GM19351 (cell line): ENCODE data around the gene RAC2.
"Not testable (repeated sequence)": the region's sequence is repeated elsewhere in the genome, so short reads cannot be mapped to it uniquely, and the experiment has no call there.

Source experiments
- ATAC-seq: cut with Tn5 transposase; IDR thresholded peaks from one replicate; pipeline ENCODE4 v1.9.1; 2021; ENCODE audit warnings: mild to moderate bottlenecking, moderate library complexity; ENCODE audit not compliant: unreplicated experiment

The RAC2 gene

DNA sequence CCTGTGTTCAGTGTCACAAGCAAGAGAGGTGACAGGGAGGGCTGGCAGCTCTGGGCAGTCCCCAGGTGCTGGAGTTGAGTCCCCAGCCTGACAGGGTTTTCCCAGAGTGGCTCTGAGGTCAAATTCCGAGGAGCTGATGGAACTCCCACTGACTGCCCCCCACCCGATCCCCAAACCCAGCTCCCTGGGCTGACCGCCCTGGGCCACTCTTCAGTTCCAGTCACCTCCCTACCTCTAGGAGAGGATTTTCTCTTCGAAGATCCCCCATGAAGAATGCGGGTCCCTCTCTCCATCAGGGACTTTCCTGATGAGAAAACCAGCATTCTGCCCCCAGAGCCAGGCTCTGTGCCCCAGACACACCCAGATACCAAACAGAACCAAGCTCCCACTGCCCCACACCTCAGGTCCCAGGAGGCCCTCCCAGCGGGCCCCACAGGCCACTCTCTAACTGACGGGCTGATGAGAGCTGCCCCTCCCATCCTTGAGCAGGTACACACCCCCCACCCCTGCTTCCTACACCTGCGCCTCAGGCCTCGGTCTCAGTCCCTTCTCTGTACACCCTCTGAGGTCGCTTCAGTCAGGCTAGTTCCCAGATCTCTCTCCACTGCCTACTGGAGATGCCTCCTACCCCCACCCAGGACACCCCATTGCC is 12.1 kb upstream of the RAC2 start:
- no peak for ATAC-seq

DNA sequence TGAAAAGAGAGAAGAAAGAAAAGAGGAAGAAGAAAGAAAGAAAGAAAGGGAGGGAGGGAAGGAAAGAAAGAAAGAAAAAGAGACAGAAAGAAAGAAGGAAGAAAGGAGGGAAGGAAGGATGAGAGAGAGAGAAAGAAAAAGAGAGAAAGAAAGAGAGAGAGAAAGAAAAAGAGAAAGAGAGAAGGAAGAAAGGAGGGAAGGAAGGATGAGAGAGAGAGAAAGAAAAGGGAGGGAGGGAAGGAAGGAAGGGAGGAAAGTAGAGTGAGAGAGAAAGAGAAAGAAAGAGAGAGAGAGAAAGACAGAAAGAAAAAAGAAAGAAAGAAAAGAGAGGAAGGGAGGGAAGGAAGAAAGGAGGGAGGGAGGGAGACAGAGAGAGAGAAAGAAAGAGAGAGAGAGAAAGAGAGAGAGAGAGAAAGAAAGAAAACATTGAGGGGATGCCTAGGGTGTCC is 11.5 kb upstream of the RAC2 start:
- no peak for ATAC-seq

DNA sequence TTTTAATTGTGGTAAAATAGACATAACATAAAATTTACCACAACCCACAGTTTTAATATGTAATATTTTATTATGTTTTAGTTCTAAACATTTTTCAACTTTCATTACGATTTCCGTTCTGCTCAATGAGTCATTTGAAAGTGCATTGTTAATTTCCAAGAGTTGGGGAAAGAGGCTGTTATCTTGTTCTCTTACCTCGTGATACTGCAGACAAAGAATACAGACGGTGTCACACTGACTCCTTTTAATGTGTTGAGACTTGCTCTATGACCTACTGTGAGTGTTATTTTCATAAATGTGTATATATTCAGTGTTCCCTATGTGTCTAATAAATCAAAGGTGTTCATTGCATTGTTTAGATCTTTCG is 10.8 kb upstream of the RAC2 start:
- no peak for ATAC-seq

DNA sequence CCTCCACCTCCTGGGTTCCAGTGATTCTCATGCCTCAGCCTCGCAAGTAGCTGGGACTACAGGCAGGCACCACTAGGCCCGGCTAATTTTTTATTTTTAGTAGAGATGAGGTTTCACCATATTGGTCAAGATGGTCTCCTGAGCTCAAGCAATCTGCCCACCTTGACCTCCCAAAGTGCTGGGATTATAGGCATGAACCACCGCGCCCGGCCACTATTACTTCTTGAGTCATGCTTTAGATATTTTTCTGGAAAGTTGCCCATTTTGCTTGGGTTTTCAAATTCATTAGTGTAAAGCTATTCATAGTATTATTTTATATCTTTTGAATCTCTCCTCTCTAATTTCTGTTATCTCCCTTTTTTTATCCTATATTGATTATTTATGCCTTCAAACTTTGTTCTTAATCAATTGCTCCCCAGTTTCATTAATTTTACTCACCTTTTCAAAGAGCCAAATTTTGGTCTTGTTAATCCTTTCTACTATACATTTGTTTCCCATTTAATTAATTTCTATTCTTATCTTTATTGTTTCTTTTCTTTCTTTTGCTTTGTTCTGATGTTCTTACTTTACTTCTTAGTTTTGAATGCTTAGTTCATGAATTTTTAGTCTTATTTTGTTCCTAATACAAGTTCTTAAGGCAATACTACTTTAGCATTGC is 10.3 kb upstream of the RAC2 start:
- no peak for ATAC-seq

DNA sequence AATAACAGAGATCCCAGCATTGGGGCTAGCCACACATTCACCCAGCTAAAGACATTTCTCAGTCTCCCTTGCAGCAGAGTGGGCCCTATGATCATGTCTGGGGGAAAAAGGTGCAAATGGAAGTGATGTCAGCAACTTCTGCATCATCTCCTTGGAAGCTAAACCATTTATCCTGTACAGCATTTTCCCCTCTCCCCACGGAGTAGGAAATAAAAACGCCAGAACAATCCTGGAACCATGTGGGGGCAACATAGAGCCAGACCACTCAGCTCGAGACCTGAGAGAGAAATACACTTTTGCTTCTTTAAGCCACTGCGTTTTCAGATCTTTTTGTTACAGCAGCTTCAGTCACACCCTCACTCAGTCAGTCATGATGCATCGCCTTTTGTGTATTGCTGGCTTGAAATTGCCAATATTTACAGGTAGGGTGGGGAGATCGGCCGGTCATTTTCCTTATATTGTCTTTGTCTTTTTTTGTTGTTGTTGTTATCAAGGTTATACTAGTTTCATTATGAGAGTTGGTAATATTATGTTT is 9.1 kb upstream of the RAC2 start:
- ATAC-seq, result no peak

DNA sequence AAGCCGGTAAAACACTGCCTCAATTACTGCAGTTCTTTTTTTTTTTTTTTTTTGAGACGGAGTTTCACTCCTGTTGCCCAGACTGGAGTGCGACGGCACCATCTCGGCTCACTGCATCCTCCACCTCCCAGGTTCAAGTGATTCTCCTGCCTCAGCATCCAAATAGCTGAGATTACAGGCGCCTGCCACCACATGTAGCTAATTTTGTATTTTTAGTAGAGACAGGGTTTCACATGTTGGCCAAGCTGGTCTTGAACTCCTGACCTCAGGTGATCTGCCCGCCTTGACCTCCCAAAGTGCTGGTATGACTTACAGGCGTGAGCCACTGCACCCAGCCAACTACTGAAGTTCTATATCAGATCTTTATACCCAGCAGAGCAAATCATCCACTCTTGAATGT is 7.8 kb upstream of the RAC2 start:
- ATAC-seq, result not testable (repeated sequence)

DNA sequence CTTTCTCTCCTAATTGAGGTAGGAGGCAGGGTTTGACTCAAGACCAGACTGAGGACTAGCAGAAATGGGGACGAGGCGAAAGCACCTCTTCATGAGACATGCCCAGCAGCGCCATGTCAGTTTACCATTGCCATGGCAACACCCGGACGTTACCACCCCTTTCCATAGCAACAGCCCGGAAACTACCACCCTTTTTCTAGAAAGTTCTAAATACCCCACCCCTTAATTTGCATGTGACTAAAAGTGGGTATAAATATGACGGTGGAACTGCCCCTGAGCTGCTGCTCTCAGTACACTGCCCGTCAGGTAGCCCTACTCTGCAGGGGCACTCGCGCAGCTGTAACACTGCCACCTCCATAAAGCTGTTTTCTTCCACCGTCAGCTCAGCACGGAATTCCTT is 5.9 kb upstream of the RAC2 start:
- no peak for ATAC-seq

DNA sequence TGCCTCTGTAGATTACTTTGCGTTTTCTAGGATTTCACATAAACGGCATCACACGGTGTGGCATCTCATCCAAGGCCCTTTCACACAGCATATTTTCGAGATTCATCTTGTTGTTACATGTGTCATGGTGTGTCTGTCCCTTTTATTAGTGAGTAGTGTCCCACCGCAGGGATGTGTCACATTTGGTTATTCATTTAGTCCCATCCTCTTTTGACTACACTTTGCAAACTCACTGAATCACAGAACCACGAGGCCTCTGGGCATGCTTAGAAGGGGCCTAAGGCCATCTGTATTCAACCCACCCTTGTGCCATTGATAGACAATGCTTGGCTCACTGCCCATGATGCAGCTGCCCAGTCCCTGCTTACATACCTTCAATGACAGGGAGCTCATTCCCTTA is 4.2 kb upstream of the RAC2 start:
- no peak for ATAC-seq

DNA sequence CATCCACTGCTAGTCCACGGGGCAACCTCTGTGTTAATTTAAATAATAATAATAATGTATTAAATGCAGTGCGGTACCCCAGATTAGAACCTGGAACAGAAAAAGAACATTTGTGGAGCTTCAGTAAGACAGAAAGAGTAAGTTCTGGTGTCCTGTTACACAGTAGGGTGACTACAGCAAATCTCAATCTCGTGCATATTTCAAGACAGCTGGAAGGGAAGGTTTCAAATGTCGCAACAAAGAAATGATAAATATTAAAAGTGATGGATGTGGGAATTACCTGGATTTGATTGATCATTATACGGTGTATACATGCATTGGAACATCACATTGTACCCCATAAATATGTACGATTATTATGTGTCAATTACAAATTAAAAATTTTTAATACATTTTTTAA is 1.7 kb upstream of the RAC2 start:
- ATAC-seq, result no peak

DNA sequence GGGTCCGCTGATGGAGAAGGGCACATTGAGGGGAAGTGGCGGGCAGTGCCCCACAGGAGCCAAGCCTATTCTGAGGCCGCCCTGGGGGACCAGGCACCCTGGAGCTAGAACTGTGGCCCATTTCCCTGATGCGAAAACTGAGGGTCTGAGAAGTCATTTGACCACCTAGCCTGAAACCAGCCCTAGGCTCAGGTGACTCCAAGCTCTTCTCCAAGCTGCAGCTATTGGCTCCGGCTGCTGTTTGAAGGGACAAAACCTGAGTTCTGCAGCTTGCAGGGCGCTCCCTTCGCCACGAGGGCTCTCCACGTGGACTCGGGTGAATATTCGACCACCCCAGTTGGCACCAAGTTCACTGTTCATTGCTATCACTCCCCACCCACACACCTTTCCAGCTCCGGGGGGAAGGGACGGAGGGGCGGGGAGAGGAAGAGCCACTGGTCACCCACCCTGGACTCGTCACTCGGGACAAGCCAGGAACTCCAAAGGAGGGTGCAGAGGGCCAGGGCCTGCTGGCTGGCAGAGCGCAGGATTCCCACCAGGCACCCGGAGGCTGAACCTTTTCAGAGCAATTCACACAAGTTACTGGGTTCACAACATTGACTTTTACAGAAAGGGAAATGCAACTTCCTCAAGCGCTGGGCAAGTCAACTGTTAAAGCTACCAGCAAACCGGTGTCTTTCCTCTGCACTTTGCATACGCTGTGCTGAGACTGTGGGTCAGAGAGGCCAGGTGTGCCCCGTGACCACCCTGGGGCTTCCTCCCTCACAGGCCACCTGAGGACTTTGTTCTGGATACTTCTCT is 1.1 kb upstream of the RAC2 start:
- no peak for ATAC-seq

DNA sequence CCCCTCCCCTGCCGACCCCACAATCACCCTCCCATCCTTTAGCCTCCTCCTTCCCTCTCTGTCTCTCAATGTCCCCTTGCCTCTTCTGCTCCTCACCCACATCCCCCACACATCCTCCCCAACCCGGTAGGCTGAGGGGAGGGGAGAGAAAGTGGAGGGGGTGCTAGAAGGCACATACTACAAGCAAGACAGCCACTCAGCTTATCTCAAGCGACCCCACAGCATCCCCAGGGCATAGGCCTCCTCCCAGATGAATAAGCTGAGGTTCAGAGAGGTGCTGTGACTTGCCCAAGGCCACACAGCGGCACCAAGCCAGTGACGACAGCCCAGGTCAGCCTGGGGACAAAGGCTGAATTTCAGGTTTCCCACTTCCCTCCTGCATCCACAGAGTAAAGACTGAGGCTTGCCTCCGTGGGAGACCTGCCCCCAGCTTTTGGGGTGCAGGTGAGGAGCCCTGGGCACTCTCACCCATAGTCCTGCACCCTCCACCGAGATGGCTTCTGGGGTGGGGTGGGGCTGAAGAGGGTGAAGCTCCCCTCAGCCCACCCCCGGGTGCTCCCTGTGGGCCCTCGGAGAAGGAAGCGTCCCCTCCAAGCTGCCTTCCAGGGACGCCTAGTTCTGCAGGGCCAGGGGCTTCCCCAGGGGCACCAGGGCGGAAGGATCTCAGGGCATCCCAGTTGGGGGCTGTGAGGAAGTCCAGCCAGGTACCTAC is 511 bp downstream of the RAC2 start:
- no peak for ATAC-seq

DNA sequence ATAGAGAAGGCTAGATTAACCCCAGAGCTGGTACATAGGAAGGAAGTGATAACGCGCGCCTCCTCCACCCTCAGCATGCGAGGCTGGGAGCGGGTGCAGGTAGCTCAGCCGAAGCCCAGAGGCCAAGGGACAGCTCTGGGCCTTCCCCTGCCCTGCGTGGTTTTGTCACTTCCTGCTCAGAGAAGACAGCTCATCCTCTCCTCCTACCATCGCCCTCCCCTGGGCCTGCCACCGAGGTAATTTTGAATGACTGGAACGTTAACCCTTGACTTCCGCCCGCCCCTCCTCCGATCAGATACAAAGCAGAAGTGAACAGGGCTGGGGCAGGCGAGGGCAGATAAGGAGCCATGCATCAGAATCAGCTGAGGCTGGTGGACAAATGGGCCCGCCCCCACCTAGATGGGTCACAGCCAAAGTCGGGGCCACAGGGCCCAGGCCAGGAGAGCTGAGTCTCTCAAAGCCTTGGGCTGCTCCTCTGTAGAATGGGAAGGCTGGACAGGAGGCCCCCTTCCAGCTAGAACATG is 1.6 kb downstream of the RAC2 start:
- peak; percentile 63 for ATAC-seq

DNA sequence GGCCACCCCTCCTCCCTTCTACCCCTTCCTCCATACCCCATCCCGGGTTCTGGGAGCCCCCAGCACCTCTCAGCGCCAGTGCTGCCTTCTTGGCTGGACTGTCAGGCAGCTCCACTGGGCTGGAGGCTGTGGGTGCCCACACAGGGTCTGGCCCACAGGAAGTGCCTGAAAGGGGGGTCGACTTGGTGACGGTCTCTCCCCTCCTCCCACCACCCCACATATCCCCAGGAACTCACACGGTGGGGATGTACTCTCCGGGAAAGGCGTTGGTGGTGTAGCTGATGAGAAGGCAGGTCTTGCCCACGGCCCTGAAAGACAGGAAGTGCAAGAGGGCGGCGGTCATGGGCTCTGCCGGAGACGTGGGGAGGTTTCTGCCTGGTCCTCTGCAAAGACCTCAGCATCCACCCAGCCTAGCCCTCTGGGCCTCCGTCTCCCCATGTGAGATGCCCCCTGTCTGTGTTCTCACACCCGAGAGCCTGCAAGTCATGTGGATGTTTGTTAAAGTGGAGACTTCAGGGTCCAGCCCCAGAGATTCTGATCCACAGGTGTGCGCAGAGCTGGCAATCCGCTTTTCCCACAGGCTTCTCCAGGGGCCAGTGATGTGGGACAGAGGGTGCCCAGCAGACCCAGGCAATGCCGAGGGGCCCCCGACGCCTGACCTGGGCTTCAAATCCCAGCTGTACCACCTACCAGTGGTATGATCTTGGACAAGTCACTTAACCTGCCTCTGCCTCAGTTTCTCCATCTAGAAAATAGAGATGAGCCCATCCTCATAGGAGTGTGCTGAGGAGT is 2.5 kb downstream of the RAC2 start:
- ATAC-seq, result no peak

DNA sequence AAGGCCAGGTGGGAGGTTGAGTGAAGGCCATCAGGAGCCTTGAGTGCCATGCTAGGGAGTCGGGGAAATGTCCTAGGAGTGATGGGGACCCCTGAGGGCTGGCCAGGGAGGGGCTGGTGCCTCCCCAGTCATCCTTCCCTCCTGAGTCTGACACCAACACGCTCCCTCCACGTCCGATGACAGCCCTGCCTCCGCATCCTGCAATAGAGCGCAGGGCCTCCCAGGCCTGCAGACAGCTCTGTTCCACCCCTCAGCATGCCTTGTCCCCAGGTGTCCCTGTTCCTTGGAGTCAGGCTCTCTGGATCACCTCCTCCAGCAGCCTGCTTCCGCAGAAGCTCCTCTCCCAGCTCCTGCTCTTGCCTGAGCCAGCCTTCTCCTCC is 3.1 kb downstream of the RAC2 start:
- ATAC-seq, result no peak

DNA sequence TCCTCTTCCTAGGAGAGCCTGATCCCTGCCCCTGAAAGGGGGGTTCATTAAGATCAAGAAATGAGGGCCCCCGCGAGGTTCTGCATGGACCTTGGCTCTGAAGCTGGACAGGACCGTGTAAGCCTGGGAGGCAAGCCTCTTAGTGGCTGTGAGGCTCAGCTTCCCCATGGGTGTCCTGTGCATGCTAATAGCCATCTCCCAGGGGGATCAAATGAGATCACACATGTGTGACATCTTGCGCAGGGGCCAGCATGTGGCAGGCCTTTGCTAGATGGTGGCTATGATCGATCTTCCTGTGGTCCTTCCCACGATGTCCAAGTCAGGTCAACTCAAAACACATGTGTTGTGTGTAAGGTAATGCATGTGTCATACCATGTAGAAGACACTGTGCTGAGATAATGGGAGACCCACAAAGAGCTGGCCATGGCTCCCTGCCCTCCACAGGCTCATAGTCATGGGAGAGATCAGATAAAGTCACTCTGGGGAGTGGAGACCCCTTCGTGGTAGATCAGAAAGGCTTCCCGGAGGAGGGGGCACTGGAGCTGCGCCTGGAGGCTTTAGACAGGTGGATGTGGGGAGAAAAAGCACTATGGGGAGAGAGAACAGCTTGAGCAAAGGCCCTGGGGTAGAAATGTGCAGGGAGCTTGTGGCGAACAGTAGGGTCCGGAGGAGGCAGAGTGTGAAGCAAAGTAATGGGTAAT is 3.7 kb downstream of the RAC2 start:
- no peak for ATAC-seq

DNA sequence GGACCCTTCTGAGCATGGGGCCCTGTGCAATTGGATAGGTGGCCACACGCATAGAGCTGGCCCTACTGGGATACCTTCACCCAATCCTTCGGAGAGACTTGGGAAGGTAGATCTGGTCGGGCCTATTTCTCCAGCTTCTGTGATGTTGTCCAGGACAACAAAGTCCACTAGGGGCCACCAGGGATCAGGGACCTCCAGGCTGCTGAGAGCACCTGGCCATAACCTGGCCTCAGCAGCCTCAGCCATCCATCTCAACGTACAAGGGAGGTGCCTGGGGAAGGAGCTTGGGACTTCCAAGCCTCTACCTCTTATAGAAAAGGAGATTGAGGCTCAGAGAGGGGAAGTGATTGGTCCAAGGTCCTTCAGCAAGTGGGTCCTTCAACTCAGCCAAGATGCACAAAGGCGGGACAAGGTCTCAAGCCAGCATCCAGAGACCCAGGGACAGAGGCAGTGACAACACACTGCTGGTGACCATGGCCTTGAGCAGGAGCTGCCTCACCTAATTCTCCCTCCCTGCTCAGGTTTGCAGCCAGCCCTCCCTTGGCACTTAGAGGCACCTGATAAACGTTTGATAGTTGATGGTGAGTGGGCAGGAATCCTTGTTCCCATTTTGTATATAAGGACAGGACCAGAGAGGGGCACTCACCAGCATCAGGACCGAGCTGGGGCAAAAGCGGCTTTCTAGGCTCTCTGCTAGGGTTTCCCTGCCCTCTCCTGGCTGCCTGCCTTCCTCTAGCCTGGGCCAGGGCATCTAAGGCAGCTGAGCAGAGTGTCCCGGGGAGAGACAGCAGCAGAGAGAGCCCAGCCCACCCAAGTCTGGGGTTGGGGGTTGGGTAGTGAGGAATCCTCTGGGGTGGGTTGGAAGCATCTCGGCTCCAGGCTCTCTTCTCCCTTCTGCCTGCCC is 4.5 kb downstream of the RAC2 start:
- ATAC-seq, result no peak

DNA sequence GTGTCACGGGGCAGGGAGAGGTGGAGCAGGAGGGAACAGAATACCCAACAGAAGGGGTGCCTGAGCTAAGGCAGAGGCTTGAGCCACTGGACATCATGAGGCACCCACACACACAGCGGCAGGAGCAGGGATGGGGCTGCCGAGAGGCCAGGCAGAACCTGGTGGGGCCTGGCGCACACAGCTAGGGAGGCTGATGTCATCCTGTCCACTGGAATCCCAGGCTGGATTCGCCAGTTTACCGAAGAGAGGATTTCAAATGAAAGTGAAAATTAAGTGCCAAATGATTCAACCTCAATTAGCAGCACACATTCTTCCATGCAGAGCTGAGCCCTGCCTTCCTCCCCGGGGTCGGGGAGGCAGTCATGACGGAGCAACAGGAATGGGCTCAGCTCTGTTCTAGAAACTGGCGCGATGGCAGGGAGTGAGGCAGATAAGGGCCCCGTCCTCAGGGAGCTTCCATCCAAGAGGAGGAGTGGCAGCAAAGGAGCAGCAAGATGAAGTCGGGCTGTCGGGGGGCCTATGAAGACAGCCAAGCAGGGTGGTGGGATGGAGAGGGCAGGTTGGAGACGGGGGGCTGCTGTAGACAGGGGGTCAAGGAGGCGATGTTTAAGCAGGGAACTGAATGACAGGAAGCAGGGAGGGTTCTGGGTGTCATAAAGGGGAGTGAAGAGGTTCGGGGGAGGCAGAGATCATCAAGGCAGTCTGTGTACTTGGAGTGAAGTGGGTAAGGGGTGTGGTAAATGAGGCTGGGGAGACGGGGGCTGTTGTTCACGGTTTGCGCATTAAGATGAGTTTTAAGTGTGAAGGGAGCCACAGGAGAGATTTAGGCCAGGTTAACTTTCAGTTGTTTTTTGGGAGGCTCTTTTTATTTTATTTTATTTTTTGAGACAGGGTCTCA is 6.4 kb downstream of the RAC2 start:
- no peak for ATAC-seq
